GM21786 (cell line): ENCODE data around the gene PRKCE.

Experiments used
- ATAC-seq: cut with Tn5 transposase; IDR thresholded peaks from one replicate; pipeline ENCODE4 v1.9.1; 2021; ENCODE audit not compliant: unreplicated experiment

The PRKCE gene

GRCh38 chr2:45722477-45722876 is 71.0 kb downstream of the PRKCE start:
- no peak for ATAC-seq

GRCh38 chr2:45723857-45724256 is 72.4 kb downstream of the PRKCE start:
- ATAC-seq, result no peak

GRCh38 chr2:45724335-45724734 is 72.9 kb downstream of the PRKCE start:
- no peak for ATAC-seq

- ATAC-seq, result no peak
These were observed 74.3 kb downstream of the PRKCE start for GRCh38 chr2:45725731-45726130.

- no peak for ATAC-seq
These were observed 74.7 kb downstream of the PRKCE start for GRCh38 chr2:45726188-45726587.

GRCh38 chr2:45728458-45728942 is 77.0 kb downstream of the PRKCE start:
- ATAC-seq, result peak; percentile 77

GRCh38 chr2:45729753-45730512 is 78.5 kb downstream of the PRKCE start:
- peak; percentile 49 for ATAC-seq

- no peak for ATAC-seq
These were observed 79.7 kb downstream of the PRKCE start for GRCh38 chr2:45731141-45731540.

- no peak for ATAC-seq
These were observed 81.0 kb downstream of the PRKCE start for GRCh38 chr2:45732436-45732835.

- ATAC-seq, result no peak
These were observed 81.5 kb downstream of the PRKCE start for GRCh38 chr2:45732946-45733345.

GRCh38 chr2:45734336-45734735 is 82.9 kb downstream of the PRKCE start:
- ATAC-seq, result no peak

- ATAC-seq, result no peak
These were observed 83.5 kb downstream of the PRKCE start for GRCh38 chr2:45734952-45735351.

GRCh38 chr2:45736757-45737704 is 85.6 kb downstream of the PRKCE start:
- no peak for ATAC-seq

- no peak for ATAC-seq
These were observed 88.5 kb downstream of the PRKCE start for GRCh38 chr2:45739796-45740485.

GRCh38 chr2:45741161-45741850 is 89.8 kb downstream of the PRKCE start:
- no peak for ATAC-seq

GRCh38 chr2:45743531-45744396 is 92.3 kb downstream of the PRKCE start:
- ATAC-seq, result no peak

GRCh38 chr2:45745231-45745630 is 93.8 kb downstream of the PRKCE start:
- ATAC-seq, result no peak

- no peak for ATAC-seq
These were observed 95.4 kb downstream of the PRKCE start for GRCh38 chr2:45746888-45747287.

GRCh38 chr2:45747363-45747762 is 95.9 kb downstream of the PRKCE start:
- no peak for ATAC-seq

GRCh38 chr2:45748239-45748638 is 96.8 kb downstream of the PRKCE start:
- ATAC-seq, result no peak
